Measurements from ENCODE around the gene MRPL19. TPM values are rescaled to one million over a fixed set of nuclear protein-coding genes. Genes with fewer than 3 reads are reported as not detected.
"Not testable (repeated sequence)": the region's sequence is repeated elsewhere in the genome, so short reads cannot be mapped to it uniquely, and the experiment has no call there.

Gene MRPL19
- total RNA-seq, 1 experiment from 2014 or later = 85.9 TPM

- ChIA-PET POLR2A (ENCODE audit: unreplicated experiment) (no interaction called here), CTCF (no interaction called here)
- Histone ChIP-seq H3K27ac (ENCODE audit: low read length) (peak within 1 kb of the TSS; percentile 67), H3K9ac (ENCODE audit: low read length) (peak within 1 kb of the TSS; percentile 90), H3K4me2 (ENCODE audit: low read length) (peak within 1 kb of the TSS; percentile 97), H3K9me2 (replicated peaks; ENCODE audit: low read length) (no peaks in the 10 kb centered on the region), H2AFZ (ENCODE audit: low read length) (peak within 1 kb of the TSS; percentile 92), H3K27me3 (ENCODE audit: low read length) (no peaks in the 10 kb centered on the region), H3K79me2 (ENCODE audit: low read length) (peaks cover 37% of the 10 kb centered on the region), H3F3A (ENCODE audit: low read length, unreplicated experiment) (no peaks in the 10 kb centered on the region), H3K4me1 (ENCODE audit: insufficient read depth, low read length) (peaks cover 25% of the 10 kb centered on the region), H3K4me3 (ENCODE audit: low read length) (peak within 1 kb of the TSS; percentile 86), H3K36me3 (ENCODE audit: low read depth, low read length) (no peaks in the 10 kb centered on the region), H3K9me3 (ENCODE audit: low read length) (no peaks in the 10 kb centered on the region), H4K20me1 (ENCODE audit: low read length) (no peaks in the 10 kb centered on the region)
- peak; percentile 35; the same call in 1 of the 2 replicates for TF ChIP-seq CTCF (conservative IDR thresholded peaks at IDR 0.05; ENCODE audit: low read depth, low read length)
- no peak for TF ChIP-seq EZH2phosphoT487 (IDR thresholded peaks at IDR 0.05; ENCODE audit: borderline replicate concordance, low read length)
- intact Hi-C loops (cut with micrococcal nuclease) = loop anchor here (1.0 to 10.0 kb wide), 2 partner anchors 64 to 246 kb away; partner anchors contain the start of gene MRPL19
- peak; percentile 88 for DNase-seq
- ATAC-seq = peak; percentile 86
- BruUV-seq (replicated peaks) = no TSS peak
Measured at GRCh38 chr2:75710577-75711253, 64.1 kb downstream of the MRPL19 start, which contains the start of gene GCFC2. GCFC2 (minus strand) TSS chr2:75710915; CDS start chr2:75710855, 60 bp downstream.

GRCh38 chr2:75711590-75711989 lies 65.0 kb downstream of the MRPL19 start:
- peak overlapping the region; percentile 97; the same call in 1 of the 2 replicates for H3K4me2 ChIP-seq (ENCODE audit: low read length)
- POLR2A ChIA-PET (ENCODE audit: unreplicated experiment); H4K20me1 ChIP-seq (ENCODE audit: low read length); BruUV-seq (replicated peaks); H3F3A ChIP-seq (ENCODE audit: low read length, unreplicated experiment); ATAC-seq; H3K9me2 ChIP-seq (replicated peaks; ENCODE audit: low read length); H3K36me3 ChIP-seq (ENCODE audit: low read depth, low read length); CTCF ChIA-PET; H3K9ac ChIP-seq (ENCODE audit: low read length); H3K4me3 ChIP-seq (ENCODE audit: low read length); H3K27me3 ChIP-seq (ENCODE audit: low read length); DNase-seq; H3K27ac ChIP-seq (ENCODE audit: low read length); H3K9me3 ChIP-seq (ENCODE audit: low read length): not testable (repeated sequence)
- intact Hi-C loops (cut with micrococcal nuclease) = loop anchor here (1.0 to 10.0 kb wide), 2 partner anchors 65 to 247 kb away; partner anchors contain the start of gene MRPL19
- peak overlapping the region; percentile 92; the same call in 1 of the 2 replicates for H2AFZ ChIP-seq (ENCODE audit: low read length)
- H3K4me1 ChIP-seq (ENCODE audit: insufficient read depth, low read length) = peaks cover 16% of the 10 kb centered on the region
- H3K79me2 ChIP-seq (ENCODE audit: low read length) = peaks cover 37% of the 10 kb centered on the region

- intact Hi-C loops (cut with micrococcal nuclease) = loop anchor here (1.0 to 10.0 kb wide), 2 partner anchors 76 to 252 kb away; no protein-coding TSS in a partner anchor
- Histone ChIP-seq H3K9ac (ENCODE audit: low read length) (no peak overlapping the region), H3K27ac (ENCODE audit: low read length) (no peak overlapping the region), H3K27me3 (ENCODE audit: low read length) (peaks cover 5% of the 10 kb centered on the region; the same call in 1 of the 2 replicates), H3K9me3 (ENCODE audit: low read length) (no peaks in the 10 kb centered on the region), H3K79me2 (ENCODE audit: low read length) (no peaks in the 10 kb centered on the region), H2AFZ (ENCODE audit: low read length) (no peak overlapping the region), H3K36me3 (ENCODE audit: low read depth, low read length) (no peaks in the 10 kb centered on the region), H4K20me1 (ENCODE audit: low read length) (no peaks in the 10 kb centered on the region), H3K4me3 (ENCODE audit: low read length) (no peak overlapping the region), H3K4me2 (ENCODE audit: low read length) (no peak overlapping the region), H3K9me2 (replicated peaks; ENCODE audit: low read length) (no peaks in the 10 kb centered on the region), H3F3A (ENCODE audit: low read length, unreplicated experiment) (no peaks in the 10 kb centered on the region), H3K4me1 (ENCODE audit: insufficient read depth, low read length) (no peaks in the 10 kb centered on the region)
- DNase-seq = peak; percentile 8
- TF ChIP-seq CTCF (conservative IDR thresholded peaks at IDR 0.05; ENCODE audit: low read depth, low read length) (peak; percentile 43), EZH2 (IDR thresholded peaks at IDR 0.05; ENCODE audit: low read length, unreplicated experiment) (no peak), EZH2phosphoT487 (IDR thresholded peaks at IDR 0.05; ENCODE audit: borderline replicate concordance, low read length) (no peak)
- CTCF ChIA-PET = interaction anchor here (0.6 kb wide), 1 partner anchor 11 kb away, joined by 3 read pairs; no protein-coding TSS in a partner anchor
- no TSS peak for BruUV-seq (replicated peaks)
- peak; percentile 45; the same call in 1 of the 2 replicates for ATAC-seq
- POLR2A ChIA-PET (ENCODE audit: unreplicated experiment) = interaction anchor here (0.6 kb wide), 1 partner anchor 1075 kb away, joined by 3 read pairs; no protein-coding TSS in a partner anchor
Measured at GRCh38 chr2:75716406-75716805, 69.8 kb downstream of the MRPL19 start.
